Body of pancreas (tissue), 4 donors: ENCODE data around the gene IFITM5. TPM values are rescaled to one million over a fixed set of nuclear protein-coding genes. Genes with fewer than 3 reads are reported as not detected.
"Not testable (repeated sequence)": the region's sequence is repeated elsewhere in the genome, so short reads cannot be mapped to it uniquely, and the experiment has no call there.

Experiments used
- ATAC-seq: fragments of 150-250 bp; one replicate; pipeline ENCODE4 v1.9.1; 2016
- DNase-seq, 4 donors: peaks; one replicate each; pipeline ENCODE4 v3.0.0-alpha.2; 2019
- H3K27ac ChIP-seq, 4 donors: fragments of 200-600 bp; sonication (generic); 1 replicate in 3 of 4; 2 replicates in 1 of 4; pipeline versions ENCODE4 v1.5.1 to v1.6.1; 2016 to 2019; ENCODE audit warnings: mild to moderate bottlenecking in 1 of 4, mixed read lengths in 1 of 4, moderate library complexity in 1 of 4
- H3K27me3 ChIP-seq, 2 donors: fragments of 200-600 bp; sonication (generic); one replicate each; pipeline ENCODE4 v1.6.0; 2016; ENCODE audit warnings: mild to moderate bottlenecking in 1 of 2
- H3K36me3 ChIP-seq, 2 donors: fragments of 200-600 bp; sonication (generic); replicated peaks in 1 of 2; 2 replicates each; pipeline ENCODE4 v1.5.1; 2016; ENCODE audit warnings: low read depth in 2 of 2; ENCODE audit not compliant: insufficient read depth in 1 of 2
- H3K4me1 ChIP-seq: fragments of 200-600 bp; sonication (generic); one replicate; pipeline ENCODE4 v1.6.0; 2016
- H3K4me3 ChIP-seq, 2 donors: fragments of 200-600 bp; sonication (generic); 1 replicate in 1 of 2; 2 replicates in 1 of 2; pipeline ENCODE4 v1.5.1; 2016 to 2019
- H3K9me3 ChIP-seq, 3 donors: fragments of 200-600 bp; sonication (generic); 1 replicate in 2 of 3; 2 replicates in 1 of 3; pipeline ENCODE4 v1.5.1; 2016
- POLR2A ChIP-seq, 3 donors: fragments of 450-650 bp; IDR thresholded peaks; one replicate each; pipeline ENCODE4 v1.6.1; 2016; ENCODE audit warnings: antibody characterized with exemption in 3 of 3, mild to moderate bottlenecking in 2 of 3
- WGBS, 2 donors: methylation state at CpG; one replicate each; pipeline ENCODE4 v1.1.5; 2017; 5-methylcytosine and 5-hydroxymethylcytosine counted together
- intact Hi-C: fragments of 100-400 bp; cut with DNase I; formaldehyde crosslinking; loops from one replicate; pipeline ENCODE4 v1.15.1; 2023
- total RNA-seq, 2 donors: library from RNA; depleted of rRNA; stranded (reverse); fragments of >200 nt; gene quantifications; one replicate each; pipeline ENCODE4 v1.1.0, GENCODE V29; 2016
- TF ChIP-seq, protein P1 (sequence below), 7 experiments: fragments of 450-650 bp in 4 of 7; fragments of 200-600 bp in 3 of 7; sonication (generic) in 3 of 7; IDR thresholded peaks; one replicate each; pipeline ENCODE4 v1.5.1; 2016 to 2019; ENCODE audit warnings: antibody characterized with exemption in 7 of 7

The IFITM5 gene
- total RNA-seq, 2 donors from 2014 or later: not detected

DNA sequence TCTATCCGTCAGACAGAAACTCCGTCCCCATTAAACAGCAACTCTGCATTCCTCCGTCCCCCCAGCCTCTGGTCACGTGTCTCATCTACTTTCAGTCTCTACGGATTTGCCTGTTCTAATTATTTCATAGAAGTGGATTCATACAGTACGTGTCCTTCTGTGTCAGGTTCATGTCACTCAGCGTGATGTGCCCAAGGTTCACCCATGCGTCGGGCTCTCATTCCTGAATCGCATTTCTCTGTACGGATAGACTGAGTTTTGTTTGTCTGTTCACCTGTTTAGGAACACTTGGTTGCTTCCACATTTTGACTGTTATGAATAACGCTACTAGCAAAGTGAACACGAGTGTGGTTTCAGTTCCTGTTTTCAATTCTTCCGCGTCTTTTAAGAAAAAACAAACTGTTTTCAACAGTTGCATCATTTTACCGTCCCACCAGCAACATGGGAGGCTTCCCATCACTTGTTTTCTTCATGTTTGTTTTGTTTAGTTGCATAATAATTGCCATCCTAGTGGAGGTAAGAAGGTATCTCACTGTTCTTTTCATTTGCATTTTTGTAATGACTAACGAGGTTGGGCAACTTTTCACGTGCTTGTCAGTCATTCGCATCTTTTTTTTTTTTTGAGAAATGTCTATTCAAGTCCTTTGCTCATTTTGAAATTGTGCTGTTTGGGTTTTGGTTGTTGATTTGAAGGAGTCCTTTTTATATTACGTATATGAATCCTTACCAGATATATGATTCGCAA lies 30.0 kb downstream of the IFITM5 start:
- TF ChIP-seq, protein P1, sequence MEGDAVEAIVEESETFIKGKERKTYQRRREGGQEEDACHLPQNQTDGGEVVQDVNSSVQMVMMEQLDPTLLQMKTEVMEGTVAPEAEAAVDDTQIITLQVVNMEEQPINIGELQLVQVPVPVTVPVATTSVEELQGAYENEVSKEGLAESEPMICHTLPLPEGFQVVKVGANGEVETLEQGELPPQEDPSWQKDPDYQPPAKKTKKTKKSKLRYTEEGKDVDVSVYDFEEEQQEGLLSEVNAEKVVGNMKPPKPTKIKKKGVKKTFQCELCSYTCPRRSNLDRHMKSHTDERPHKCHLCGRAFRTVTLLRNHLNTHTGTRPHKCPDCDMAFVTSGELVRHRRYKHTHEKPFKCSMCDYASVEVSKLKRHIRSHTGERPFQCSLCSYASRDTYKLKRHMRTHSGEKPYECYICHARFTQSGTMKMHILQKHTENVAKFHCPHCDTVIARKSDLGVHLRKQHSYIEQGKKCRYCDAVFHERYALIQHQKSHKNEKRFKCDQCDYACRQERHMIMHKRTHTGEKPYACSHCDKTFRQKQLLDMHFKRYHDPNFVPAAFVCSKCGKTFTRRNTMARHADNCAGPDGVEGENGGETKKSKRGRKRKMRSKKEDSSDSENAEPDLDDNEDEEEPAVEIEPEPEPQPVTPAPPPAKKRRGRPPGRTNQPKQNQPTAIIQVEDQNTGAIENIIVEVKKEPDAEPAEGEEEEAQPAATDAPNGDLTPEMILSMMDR (IDR thresholded peaks at IDR 0.05): peak in 2 of 7 experiments; percentile 5 to 9
- TF ChIP-seq POLR2A (IDR thresholded peaks at IDR 0.05): peak in 1 of 3 donors; percentile 13
- DNase-seq: peak in 1 of 4 donors; percentile 44
- Histone ChIP-seq H3K4me3 (no peak overlapping the region), H3K27ac (peak overlapping the region in 2 of 4 donors; percentile 43 to 70), H3K27me3 (no peaks in the 10 kb centered on the region), H3K4me1 (no peaks in the 10 kb centered on the region), H3K9me3 (no peaks in the 10 kb centered on the region), H3K36me3 (no peaks in the 10 kb centered on the region)
- intact Hi-C loops: no loop called here
- peak; percentile 41 for ATAC-seq
- 46 to 59% methylated on average over 21 of the region's 21 CpGs for WGBS, 2 donors

DNA sequence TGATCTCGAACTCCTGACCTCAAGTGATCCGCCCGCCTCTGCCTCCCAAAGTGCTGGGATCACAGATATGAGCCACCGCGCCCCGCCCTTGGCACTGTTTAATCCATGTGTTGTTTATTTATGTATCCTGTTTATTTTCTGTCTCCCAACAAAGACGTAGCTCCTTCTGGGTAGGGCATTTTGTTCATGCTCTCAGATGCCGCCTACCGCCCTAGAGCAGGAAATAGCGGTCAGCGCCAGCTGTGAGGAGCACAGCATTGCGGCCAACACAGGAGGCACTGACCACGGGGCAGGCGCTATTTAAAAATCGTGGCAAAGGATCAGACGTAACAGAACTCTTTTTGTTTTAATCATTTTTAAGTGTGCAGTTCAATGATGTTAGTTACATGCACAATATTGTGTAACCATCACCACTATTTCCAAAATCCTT lies 30.6 kb downstream of the IFITM5 start:
- H3K27me3 ChIP-seq, H3K9me3 ChIP-seq, intact Hi-C loops, H3K36me3 ChIP-seq, H3K4me1 ChIP-seq, H3K4me3 ChIP-seq: not testable (repeated sequence)
- DNase-seq (peak in 3 of 4 donors; percentile 41 to 71 (median 52)), ATAC-seq (peak; percentile 71)
- peak overlapping the region in 2 of 4 donors; percentile 43 to 70 for H3K27ac ChIP-seq
- WGBS, 2 donors: 38 to 50% methylated on average over 16 of the region's 16 CpGs

DNA sequence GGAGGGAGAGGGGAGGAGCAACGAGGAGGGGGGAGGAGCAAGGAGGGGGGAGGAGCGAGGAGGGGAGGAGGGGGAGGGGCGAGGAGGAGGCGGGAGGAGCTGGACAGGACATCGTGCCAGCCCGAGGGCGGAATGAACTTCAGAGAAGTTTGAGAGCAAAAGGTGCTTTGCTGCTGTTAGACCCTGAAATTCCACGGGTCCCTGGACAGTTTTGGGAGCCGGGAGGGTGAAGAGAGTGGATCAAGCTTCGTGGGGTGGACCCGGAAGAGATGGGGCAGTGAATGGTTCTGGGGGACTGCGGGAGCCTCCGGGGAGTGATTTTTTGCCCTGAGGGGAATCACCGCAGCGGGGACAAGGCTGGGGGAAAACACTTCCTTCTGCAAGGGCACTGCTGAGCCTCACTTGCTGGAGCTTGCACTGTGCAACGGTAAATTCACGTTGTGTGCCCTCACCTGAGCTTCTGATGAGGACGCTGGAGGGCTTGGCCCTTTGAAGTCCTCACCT lies 31.8 kb downstream of the IFITM5 start:
- H3K4me1 ChIP-seq: no peaks in the 10 kb centered on the region
- H3K27ac ChIP-seq: peak overlapping the region in 2 of 4 donors; percentile 54 to 70
- intact Hi-C loops: no loop called here
- peak in 1 of 4 donors; percentile 36 for DNase-seq
- ATAC-seq: no peak
- no peaks in the 10 kb centered on the region for H3K9me3 ChIP-seq
- H3K36me3 ChIP-seq: no peaks in the 10 kb centered on the region
- H3K27me3 ChIP-seq: no peaks in the 10 kb centered on the region
- TF ChIP-seq, protein P1 (IDR thresholded peaks at IDR 0.05): no peak
- peak in 1 of 3 donors; percentile 48 for TF ChIP-seq POLR2A (IDR thresholded peaks at IDR 0.05)
- WGBS, 2 donors: 48 to 63% methylated on average over 15 to 17 of the region's 18 CpGs
- no peak overlapping the region for H3K4me3 ChIP-seq

DNA sequence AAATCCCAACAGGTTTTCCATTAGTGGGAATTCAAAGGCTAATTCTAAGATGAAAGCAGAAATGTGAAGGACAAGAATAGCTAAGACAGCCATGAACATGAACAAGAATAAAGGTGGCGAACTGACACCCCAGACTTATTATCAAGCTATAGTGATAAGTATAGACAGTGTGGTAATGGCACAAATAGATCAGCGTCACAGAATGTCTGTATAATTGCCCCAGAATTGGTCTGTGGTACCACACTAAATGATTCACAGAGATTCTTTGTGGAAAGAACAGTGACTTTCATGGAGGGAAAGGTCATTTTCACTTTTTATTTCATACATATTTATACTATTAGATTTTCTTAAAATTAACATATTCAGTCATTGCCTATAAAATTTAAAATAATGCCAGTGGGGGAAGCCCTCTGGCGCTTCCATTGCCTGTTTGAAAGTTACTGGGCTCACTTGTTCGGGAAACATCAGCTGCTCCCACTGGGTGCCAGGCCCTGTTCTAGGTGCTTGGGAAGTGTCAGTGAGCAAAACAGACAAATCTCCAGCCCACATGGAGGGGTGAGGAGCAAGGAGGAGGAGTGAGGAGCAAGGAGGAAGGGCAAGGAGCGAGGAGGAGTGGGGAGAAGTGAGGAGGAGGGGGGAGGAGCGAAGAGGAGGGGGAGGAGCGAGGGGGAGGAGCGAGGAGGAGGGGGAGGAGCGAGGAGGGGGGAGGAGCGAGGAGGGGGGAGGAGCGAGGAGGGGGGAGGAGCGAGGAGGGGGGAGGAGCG lies 32.5 kb downstream of the IFITM5 start:
- Histone ChIP-seq H3K27me3 (no peaks in the 10 kb centered on the region), H3K9me3 (no peaks in the 10 kb centered on the region), H3K4me1 (no peaks in the 10 kb centered on the region), H3K36me3 (no peaks in the 10 kb centered on the region), H3K27ac (no peak overlapping the region), H3K4me3 (no peak overlapping the region)
- TF ChIP-seq POLR2A (IDR thresholded peaks at IDR 0.05): no peak
- 85% methylated on average over 4 to 5 of the region's 13 CpGs for WGBS, 2 donors
- ATAC-seq (no peak), DNase-seq (no peak)
- intact Hi-C loops: no loop called here

DNA sequence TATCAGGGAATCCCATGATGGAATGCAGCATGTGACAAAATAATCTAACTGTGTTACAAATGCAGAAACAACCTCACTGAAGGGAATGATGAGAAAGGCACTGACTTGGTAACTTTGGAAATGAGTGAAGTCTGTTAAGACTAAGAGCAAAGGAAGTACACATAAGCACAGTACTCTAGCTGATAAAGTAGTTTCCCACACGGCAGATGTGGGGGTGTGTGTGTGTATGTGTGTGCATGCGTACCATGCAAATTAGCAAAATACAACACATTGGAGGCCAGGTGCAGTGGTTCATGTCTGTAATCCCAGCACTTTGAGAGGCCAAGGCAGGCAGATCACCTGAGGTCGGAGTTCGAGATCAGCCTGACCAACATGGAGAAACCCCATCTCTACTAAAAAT lies 37.7 kb downstream of the IFITM5 start:
- intact Hi-C loops: no loop called here
- H3K4me1 ChIP-seq: no peaks in the 10 kb centered on the region
- no peak overlapping the region for H3K27ac ChIP-seq
- DNase-seq: no peak
- 86 to 88% methylated on average over 4 of the region's 4 CpGs for WGBS, 2 donors
- no peak for ATAC-seq
- H3K36me3 ChIP-seq: no peaks in the 10 kb centered on the region
- no peak overlapping the region for H3K4me3 ChIP-seq
- H3K9me3 ChIP-seq: no peaks in the 10 kb centered on the region
- TF ChIP-seq, protein P1 (IDR thresholded peaks at IDR 0.05): no peak
- TF ChIP-seq POLR2A (IDR thresholded peaks at IDR 0.05): no peak
- H3K27me3 ChIP-seq: no peaks in the 10 kb centered on the region
